CD4-positive, alpha-beta T cell treated with Interleukin-6 at 100 ng/mL for 8 hours (primary cell): ENCODE data around the gene DPH7.
"Not testable (repeated sequence)": the region's sequence is repeated elsewhere in the genome, so short reads cannot be mapped to it uniquely, and the experiment has no call there.

Experiments used
- DNase-seq: peaks from one replicate; pipeline ENCODE4 v3.0.0-alpha.2; 2020; ENCODE audit warnings: mixed read lengths, low spot score

Gene DPH7

DNA sequence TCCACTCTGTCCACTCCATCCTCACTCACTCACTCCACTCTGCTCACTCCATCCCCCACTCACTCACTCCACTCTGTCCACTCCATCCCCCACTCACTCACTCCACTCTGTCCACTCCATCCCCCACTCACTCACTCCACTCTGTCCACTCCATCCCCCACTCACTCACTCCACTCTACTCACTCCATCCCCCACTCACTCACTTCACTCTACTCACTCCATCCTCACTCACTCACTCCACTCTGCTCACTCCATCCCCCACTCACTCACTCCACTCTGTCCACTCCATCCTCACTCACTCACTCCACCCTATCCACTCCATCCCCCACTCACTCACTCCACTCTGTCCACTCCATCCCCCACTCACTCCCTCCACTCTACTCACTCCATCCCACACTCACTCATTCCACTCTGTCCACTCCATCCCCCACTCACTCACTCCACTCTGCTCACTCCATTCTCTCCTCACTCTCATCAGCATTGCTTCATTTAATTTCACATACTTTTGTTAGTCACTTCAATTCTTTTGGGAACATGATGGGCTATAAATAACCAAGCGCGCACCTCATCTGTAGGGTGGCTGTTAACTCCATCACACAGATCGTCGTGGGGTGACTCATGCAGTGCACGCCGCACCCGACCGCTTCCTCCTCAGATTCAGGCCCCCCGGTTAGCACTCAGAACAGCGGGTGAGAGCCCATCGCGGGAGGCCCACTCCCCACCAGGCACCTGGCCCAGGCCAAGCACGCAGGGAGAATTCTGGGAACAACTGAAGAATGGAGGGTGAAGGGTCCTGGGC lies 59.9 kb downstream of the DPH7 start:
- not testable (repeated sequence) for DNase-seq

DNA sequence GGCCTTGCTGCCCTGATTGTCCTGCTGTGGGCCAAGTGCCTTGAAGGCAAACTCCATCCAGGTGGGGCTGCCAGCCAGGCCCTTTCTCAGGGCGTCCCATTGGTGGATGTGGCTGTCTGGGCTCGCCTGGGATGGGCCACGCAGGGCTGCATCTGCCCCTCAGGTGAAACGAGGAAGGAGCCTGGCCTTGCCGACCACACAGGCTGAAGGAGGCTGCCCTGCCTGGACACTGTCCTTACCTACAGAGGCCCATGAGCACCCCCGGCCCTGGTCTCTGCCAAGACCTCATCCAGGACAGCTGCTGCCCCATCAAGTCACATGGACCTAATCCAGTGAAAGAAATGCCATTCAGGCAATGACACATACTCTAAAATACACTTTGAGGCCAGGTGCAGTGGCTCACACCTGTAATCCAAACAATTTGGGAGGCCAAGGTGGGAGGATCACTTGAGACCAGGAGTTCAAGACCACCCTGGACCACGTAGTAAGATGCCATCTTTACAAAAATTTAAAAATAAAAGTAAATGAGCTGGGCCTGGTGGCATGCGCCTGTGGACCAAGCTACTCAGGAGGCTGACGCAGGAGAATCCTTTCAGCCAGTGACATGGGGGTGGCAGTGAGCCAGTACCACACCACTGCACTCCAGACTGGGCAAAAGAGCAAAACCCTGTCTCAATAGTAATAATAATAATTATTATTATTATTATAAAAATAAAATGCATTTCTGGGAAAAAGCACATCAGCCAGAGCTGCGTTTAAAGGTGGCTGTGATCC lies 62.4 kb downstream of the DPH7 start:
- DNase-seq: no peak

DNA sequence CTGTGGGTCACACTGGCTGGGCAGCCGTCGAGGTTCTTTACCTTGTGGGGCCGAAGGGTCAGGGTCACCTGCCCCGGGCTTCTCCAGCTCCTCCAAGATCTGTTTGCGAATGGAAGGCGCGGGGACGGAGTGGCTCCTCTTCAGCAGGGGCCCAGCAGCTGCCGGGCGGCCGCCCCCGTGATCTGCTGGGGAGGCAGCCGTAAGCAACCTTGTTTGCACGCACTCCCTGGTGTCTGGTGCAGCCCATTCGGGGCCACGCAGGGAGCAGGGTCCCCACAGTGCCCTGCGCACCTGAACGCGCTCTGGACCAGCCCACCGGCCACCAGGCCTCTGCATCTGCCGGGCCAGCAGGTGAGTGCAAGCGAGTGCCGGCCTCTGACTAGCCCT lies 63.4 kb downstream of the DPH7 start:
- DNase-seq: no peak

DNA sequence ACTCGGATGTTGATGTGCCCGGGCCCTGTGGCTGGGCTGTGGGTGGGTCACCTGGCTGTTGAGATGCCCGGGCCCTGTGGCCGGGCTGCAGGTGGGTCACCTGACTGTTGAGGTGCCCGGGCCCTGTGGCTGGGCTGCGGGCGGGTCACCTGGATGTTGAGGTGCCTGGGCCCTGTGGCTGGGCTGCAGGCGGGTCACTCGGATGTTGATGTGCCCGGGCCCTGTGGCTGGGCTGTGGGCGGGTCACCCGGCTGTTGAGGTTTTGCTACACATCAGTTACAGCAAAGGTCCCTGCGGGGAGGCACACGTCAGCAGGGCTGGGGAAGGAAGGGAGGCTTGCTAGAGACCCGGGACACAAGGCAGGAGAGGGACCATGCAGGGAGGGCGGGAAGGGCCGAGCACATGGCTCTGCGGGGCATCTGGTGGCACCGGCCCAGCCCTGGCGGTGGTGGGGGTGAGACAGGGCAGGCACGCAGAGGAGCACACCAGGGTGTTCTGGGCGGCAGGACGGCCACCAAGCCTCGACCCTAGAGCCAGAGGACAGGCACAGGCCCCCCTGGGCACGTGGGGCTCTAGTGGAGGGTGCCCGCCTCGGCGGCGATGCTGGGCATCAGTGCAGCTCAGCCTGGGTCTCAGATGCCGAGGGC lies 63.9 kb downstream of the DPH7 start:
- DNase-seq: no peak

DNA sequence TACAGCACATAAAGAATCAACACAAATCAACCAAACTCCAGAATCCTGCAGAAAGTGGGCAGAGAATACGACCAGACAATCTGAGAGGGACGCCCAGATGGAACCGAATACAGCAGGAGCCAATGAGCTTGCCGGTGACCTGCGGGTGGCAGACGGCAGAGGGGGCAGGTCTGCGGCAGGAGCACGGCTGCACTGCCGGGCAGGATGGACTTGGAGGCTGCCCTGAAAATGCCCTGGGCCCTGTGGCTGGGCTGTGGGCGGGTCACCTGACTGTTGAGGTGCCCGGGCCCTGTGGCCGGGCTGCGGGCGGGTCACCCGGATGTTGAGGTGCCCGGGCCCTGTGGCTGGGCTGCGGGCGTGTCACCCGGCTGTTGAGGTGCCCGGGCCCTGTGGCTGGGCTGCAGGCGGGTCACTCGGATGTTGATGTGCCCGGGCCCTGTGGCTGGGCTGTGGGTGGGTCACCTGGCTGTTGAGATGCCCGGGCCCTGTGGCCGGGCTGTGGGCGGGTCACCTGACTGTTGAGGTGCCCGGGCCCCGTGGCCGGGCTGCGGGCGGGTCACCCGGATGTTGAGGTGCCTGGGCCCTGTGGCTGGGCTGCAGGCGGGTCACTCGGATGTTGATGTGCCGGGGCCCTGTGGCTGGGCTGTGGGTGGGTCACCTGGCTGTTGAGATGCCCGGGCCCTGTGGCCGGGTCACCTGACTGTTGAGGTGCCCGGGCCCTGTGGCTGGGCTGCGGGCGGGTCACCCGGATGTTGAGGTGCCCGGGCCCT lies 64.7 kb downstream of the DPH7 start:
- not testable (repeated sequence) for DNase-seq

DNA sequence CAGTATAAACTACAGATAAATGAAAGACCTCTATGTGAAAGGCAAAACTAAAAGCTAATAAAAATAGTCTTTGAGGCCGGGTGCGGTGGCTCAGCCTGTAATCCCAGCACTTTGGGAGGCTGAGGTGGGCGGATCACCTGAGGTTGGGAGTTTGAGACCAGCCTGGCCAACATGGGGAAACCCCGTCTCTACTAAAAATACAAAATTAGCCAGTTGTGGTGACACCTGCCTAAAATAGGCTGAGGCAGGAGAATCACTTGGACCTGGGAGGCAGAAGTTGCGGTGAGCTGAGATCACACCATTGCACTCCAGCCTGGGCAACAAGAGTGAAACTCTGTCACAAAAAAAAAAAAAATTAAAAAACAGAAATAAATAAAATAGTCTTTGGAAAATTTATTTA lies 65.6 kb downstream of the DPH7 start:
- not testable (repeated sequence) for DNase-seq

DNA sequence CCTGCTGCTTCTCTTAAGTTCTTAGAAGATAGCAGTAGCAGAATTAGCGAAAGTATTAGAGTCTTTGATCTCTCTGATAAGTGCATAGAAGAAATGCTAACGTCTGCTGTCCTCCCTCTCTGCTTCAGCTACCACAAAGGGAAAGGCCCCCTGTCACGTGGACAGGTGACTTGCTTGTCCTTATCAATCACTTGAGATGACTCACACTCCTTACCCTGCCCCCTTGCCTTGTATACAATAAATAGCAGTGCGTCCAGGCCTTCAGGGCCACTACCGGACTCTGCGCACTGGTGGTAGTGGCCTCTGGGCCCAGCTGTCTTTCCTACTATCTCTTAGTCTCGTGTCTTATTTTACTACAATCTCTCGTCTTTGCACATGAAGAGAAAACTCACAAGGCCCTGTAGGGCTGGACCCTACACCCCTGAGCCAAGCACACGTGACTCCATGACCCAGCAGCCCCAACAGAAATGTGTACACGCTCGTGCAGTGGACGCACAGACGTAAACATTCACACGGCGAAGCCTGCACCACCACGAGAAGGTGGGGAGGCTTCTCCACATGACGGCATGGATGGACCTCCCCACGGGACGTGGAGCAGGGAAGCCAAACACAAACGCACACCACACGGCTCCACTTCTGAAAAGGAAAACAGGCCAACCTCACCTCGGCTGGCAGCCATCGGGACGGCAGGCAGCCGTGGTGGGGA lies 66.8 kb downstream of the DPH7 start:
- DNase-seq: no peak

DNA sequence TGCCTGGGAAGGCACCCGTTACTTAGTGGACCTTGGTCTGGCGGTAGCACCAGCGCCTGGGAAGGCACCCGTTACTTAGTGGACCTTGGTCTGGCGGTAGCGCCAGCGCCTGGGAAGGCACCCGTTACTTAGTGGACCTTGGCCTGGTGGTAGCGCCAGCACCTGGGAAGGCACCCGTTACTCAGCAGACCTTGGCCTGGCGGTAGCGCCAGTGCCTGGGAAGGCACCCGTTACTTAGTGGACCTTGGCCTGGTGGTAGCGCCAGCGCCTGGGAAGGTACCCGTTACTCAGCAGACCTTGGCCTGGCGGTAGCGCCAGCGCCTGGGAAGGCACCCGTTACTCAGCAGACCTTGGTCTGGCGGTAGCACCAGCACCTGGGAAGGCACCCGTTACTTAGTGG lies 67.6 kb downstream of the DPH7 start:
- DNase-seq: not testable (repeated sequence)

DNA sequence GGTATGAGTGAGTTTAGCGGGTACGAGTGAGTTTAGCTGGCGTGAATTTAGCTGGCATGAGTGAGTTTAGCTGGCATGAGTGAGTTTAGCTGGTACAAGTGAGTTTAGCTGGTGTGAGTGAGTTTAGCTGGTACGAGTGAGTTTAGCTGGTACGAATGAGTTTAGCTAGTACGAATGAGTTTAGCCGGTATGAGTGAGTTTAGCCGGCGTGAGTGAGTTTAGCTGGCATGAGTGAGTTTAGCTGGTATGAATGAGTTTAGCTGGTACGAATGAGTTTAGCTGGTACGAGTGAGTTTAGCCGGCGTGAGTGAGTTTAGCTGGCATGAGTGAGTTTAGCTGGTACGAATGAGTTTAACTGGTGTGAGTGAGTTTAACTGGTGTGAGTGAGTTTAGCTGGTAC lies 69.5 kb downstream of the DPH7 start:
- DNase-seq: no peak

DNA sequence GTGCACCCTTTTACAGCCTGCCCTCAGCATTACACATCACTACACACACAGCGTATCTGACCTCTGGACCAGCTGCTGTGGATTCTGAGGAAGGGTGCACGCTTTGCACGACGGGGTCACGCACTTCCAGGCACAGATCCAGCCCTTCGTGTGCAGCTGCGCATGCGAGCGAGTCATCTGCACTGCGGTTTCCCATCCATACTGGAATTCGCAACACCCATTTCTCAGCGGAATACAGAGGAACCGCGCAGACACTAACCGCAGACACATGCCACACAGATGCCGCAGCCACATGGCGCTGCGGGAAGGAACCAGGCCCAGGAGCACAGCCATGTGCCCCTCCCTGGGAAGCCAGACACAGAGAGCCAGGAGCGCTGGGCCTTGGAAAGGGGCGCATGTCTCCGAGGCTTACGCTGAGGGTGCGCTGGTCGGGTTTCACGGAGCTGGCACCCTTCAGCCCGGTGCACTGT lies 72.0 kb downstream of the DPH7 start:
- no peak for DNase-seq

DNA sequence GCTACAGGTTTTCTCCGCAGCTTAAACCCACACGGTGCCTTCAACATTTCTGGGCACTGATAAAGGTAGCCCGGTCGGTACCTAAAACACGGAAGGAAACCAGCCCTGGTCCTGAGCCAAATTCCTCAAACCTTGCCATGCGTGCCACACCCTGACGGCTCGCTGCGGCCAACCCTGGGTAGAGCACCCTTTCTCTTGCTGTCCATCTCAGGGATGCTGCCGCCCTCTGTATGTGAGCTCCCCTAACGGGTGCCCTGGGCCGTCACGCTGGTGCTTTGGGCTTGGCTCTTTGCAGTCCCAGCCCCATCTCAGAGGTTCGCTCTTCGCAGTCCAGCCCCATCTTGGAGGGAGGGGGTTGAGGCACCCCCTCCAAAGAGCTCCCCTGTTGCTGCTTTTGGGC lies 72.5 kb downstream of the DPH7 start:
- DNase-seq: no peak

DNA sequence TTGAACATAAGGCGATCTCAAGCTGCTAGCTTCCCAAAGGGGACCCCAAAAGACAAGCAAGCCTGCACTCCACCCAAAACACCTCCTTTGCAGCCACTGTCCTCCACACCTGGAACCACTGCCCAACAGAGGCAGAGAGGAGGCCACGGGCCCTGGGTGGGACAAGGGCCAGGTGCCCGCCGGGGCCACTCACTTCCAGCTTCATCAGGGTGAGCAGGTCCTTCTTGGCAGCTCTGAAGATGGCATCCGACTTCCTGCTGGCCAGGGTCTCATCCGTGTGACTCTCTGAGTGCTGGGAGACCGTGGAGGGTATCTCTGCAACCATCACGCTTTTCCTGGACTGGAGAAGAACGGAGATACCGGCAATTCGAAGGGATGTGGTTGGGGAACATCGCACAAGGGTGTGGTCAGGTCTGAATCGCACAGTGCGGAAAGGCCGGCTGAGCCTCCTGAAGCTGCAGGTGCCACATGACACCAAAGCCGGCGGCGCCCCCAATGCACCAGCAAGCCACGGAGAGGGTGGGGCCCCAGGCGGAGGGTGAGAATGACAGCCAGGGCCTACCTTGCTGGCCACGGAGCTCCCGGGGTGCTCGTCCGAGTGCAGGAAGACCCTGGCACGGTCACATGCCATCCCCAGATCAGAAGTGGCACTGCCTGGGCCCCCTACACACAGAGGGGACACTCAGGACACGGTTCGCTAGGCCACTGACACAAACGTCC lies 73.1 kb downstream of the DPH7 start:
- no peak for DNase-seq
